Stimulated activated naive CD8-positive, alpha-beta T cell treated with anti-CD3 and anti-CD28 coated beads, Interleukin-15, amount 100 ng/mL, for 72 hours (primary cell): Measurements from ENCODE around the gene LEMD2.
A peak's percentile ranks its signal among the peaks of the same experiment; 100 is the strongest.
"Not testable (repeated sequence)": the region's sequence is repeated elsewhere in the genome, so short reads cannot be mapped to it uniquely, and the experiment has no call there.

Experiments used
- ATAC-seq: fragments of 150-1000 bp; cut with Tn5 transposase; 2 replicates; pipeline ENCODE4 v1.10.0; 2021; ENCODE audit warnings: mild to moderate bottlenecking, moderate library complexity
- DNase-seq, 2 donors: peaks; one replicate each; pipeline ENCODE4 v3.0.0; 2021 to 2022
- H3K27ac Mint-ChIP-seq, 2 donors: one replicate each; pipeline ENCODE4 v1.8.0; 2022; ENCODE audit warnings: mild to moderate bottlenecking in 2 of 2, mixed read lengths in 2 of 2, moderate library complexity in 2 of 2
- H3K27me3 Mint-ChIP-seq: one replicate; pipeline ENCODE4 v1.8.0; 2022; ENCODE audit warnings: mixed read lengths
- H3K4me1 Mint-ChIP-seq: one replicate; pipeline ENCODE4 v1.8.0; 2022; ENCODE audit warnings: mild to moderate bottlenecking, mixed read lengths
- H3K4me3 Mint-ChIP-seq, 2 donors: one replicate each; pipeline ENCODE4 v1.8.0; 2022; ENCODE audit warnings: mild to moderate bottlenecking in 2 of 2, mixed read lengths in 2 of 2, moderate library complexity in 1 of 2
- H3K9me3 Mint-ChIP-seq, 2 donors: one replicate each; pipeline ENCODE4 v1.8.0; 2022; ENCODE audit warnings: mixed read lengths in 2 of 2

The LEMD2 gene

DNA sequence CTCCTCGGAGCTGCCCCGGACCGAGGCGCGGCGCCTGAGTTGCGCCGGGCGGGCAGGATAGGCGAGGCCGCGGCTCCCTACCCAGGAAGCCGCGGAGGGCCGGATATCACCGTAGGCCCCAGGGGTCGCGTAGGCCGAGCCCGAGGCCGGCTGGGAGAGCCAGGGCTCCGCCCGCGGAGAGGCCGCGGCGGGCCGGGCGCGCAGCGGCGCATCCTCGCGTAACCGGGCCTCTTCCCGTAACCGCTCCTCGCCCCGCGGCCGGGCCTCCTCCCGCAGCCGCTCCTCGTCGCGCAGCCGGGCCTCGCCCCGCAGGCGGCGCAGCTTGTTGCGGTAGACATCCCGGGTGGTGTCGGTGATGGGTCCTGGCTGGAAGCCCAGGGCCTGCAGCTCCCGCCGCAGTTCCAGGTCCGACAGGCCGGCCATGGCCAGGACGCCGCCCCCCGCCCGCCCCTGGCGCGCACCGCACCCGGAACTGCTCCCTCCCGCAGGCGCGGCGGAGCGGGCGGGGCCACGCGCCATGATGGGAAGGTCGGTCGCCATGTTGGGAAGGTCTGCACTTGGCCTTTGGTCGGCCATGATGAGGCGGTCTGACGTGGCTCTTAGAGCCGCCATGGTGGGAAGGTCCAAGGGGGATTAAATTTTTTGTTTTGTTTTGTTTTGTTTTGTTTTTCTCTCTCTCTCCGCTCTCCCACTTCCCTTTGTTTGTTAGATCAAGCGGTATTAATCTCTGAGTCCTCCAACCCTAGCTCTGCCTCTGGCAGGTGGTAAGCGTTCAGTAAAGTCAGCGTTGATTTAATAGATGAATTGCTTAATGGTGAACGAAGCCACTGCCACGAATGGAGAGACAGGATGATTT, at the start of gene LEMD2:
Gene LEMD2 (minus strand): TSS at position 437 of the 856 bp plus-strand sequence. CDS start 14 bp downstream, at position 423.
- no peaks in the 10 kb centered on the region for H3K9me3 Mint-ChIP-seq
- peak; percentile 92 to 95 for DNase-seq
- ATAC-seq = peak; percentile 89
- peak within 1 kb of the TSS; percentile 98 to 99 for H3K27ac Mint-ChIP-seq
- H3K4me1 Mint-ChIP-seq = peaks cover 47% of the 10 kb centered on the region
- H3K4me3 Mint-ChIP-seq = peak within 1 kb of the TSS; percentile 88 to 96
- no peaks in the 10 kb centered on the region for H3K27me3 Mint-ChIP-seq

DNA sequence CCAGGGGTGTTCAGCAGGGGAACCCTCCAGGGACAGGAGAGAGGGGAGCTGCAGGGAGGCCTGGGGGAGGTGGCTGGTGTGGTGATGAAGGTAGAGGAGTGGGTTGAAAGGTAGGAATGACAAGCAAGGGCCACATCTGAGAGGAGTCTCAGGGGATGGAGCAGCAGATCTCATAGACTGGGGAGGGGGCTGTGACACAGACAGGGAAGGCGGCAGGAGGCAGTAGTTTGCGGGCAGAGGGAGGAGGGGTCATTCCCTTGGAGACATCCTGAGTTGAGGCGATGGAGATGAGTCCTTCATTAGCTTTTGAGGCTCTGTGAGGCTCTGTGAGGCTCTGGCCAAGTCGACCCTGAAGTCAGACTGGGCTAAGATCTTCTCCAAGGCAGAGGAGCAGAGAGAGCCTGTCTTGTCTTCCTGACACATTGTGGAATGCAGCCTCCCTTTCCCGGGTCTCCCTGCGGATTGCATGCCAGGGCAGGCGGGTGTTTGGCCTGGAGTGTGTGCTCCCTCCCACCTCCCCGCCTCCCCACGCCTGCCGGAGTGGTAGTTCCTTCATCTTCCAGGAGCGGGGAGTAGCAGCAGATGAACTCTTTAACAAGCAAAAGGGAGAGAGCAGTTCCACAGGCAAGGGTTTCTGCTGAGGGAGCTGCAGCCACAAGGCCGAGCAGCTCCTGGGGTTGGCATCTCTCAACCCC, 49.2 kb upstream of the LEMD2 start:
- H3K27me3 Mint-ChIP-seq = peaks cover 12% of the 10 kb centered on the region
- no peak for DNase-seq
- no peak for ATAC-seq
- H3K4me3 Mint-ChIP-seq = no peak overlapping the region
- H3K4me1 Mint-ChIP-seq = peaks cover 21% of the 10 kb centered on the region
- H3K27ac Mint-ChIP-seq = no peak overlapping the region
- peaks cover 7 to 9% of the 10 kb centered on the region in 2 donors for H3K9me3 Mint-ChIP-seq

DNA sequence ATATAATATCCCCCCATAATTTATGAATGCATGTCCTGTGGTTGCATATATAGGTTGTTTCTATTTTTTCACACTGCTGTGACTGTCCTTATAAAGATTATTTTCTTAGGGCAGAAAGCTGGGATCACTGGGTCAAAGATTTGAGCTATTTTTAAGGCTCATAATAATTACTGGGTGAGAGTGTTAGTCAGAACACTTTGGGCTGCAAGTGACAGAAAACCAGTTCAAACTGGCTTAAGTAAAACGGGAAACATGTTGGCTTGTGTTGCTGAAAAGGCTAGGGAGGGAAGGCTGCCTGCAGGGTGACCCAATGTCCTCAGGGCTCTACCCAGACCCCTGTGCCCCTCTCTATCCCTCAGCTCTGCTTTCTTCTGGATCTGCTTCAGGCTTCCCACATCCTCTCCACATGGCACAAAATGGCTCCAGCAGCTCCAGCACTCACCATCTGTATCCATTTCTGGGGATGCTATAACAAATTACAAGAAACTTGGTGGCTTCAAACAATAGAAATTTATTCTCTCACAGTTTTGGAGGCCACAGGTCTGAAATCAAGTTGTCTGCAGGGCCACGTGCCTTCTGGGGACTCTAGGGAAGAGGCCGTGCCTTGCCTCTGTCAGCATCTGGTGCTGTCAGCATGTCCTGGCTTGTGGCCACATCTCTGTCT, 48.0 kb upstream of the LEMD2 start:
- no peak overlapping the region for H3K4me3 Mint-ChIP-seq
- DNase-seq (no peak), ATAC-seq (no peak)
- no peak overlapping the region for H3K27ac Mint-ChIP-seq
- peaks cover 7 to 9% of the 10 kb centered on the region in 2 donors for H3K9me3 Mint-ChIP-seq
- H3K27me3 Mint-ChIP-seq = peaks cover 8% of the 10 kb centered on the region
- H3K4me1 Mint-ChIP-seq = peaks cover 21% of the 10 kb centered on the region

DNA sequence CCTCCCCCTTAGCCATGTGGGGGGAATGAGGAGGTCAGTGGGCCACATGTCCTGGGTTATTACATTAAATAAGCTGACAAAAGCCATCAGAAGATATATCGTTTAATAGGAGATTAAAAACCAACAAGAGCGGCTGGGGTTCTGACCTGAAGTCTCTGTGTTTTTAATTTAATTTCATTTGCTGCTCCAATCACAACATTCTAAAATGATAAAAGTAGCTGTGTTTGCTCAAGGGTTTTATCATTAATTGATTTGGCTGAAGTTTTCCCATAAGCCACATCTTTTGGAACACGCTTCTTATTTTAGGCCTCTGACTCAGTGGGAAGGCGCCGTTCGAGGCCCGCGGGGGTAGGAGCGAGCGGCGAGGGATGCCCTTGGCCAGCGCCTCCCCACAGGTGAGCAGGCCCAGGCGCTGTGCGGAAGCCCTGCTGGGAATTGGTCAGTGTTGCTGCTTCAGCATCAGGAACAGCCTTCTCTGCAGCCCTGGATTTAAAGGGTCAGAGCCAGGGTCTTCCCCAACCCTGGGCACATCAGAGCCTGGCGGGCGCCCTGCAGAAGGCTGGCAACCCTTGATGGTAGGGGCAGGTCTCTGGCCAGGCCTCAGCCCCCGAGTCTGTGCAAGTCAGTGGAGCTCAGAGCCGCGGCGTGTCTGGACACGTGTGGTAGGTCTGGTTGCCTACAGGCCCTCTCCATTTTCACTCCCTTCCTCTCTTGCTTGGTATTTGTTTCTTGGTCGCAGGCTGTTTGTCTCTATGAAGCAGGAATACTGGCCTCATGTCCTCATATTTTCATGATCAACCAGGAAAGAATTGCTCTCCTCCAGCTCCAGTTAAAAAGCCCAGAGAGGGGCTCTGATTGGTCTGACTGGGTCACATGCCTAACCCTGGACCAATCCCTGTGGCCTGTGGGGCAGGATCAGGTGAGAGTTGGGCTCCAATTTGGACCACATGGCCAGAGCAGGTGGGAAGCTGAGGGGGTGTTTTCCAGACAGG, 45.8 kb upstream of the LEMD2 start:
- ATAC-seq = no peak
- H3K4me1 Mint-ChIP-seq = peaks cover 11% of the 10 kb centered on the region
- no peak overlapping the region for H3K27ac Mint-ChIP-seq
- H3K27me3 Mint-ChIP-seq = peaks cover 27% of the 10 kb centered on the region
- no peak for DNase-seq
- H3K4me3 Mint-ChIP-seq = no peak overlapping the region
- peaks cover 7 to 9% of the 10 kb centered on the region in 2 donors for H3K9me3 Mint-ChIP-seq

DNA sequence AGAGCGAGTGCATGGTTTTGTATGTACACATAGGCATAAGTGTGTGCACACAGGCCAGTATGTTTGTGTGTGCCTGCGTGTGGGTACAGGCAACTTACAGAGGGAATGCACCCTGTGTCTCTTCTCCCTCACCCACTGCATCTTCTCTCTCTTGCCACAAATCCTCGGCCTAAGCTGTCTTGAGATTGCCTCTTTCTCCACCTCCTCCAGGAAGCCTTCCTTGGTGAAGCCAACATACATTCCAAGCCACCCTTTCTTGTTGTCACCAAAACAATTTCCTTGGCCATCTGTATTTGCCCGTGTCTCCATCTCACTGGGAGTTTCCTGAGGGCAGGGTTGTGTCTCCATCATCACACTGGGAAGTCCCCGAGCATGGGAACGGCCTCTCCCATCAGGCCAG, 44.7 kb upstream of the LEMD2 start:
- no peak overlapping the region for H3K4me3 Mint-ChIP-seq

DNA sequence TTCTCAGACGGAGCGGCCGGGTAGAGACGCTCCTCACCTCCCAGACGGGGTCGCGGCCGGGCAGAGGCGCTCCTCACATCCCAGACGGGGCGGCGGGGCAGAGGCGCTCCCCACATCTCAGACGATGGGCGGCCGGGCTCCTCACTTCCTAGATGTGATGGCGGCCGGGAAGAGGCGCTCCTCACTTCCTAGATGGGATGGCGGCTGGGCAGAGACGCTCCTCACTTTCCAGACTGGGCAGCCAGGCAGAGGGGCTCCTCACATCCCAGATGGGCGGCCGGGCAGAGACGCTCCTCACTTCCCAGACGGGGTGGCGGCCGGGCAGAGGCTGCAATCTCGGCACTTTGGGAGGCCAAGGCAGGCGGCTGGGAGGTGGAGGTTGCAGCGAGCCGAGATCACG, 43.9 kb upstream of the LEMD2 start:
- not testable (repeated sequence) for H3K4me1 Mint-ChIP-seq, H3K9me3 Mint-ChIP-seq, H3K27ac Mint-ChIP-seq, H3K4me3 Mint-ChIP-seq, DNase-seq, ATAC-seq
- peaks cover 26% of the 10 kb centered on the region for H3K27me3 Mint-ChIP-seq

More for the DNA sequence above, 44.7 kb upstream of the LEMD2 start:
- Mint-ChIP-seq H3K27me3 (peaks cover 28% of the 10 kb centered on the region), H3K27ac (no peak overlapping the region), H3K4me1 (no peaks in the 10 kb centered on the region), H3K9me3 (peaks cover 7 to 9% of the 10 kb centered on the region in 2 donors)
- DNase-seq (no peak), ATAC-seq (no peak)

DNA sequence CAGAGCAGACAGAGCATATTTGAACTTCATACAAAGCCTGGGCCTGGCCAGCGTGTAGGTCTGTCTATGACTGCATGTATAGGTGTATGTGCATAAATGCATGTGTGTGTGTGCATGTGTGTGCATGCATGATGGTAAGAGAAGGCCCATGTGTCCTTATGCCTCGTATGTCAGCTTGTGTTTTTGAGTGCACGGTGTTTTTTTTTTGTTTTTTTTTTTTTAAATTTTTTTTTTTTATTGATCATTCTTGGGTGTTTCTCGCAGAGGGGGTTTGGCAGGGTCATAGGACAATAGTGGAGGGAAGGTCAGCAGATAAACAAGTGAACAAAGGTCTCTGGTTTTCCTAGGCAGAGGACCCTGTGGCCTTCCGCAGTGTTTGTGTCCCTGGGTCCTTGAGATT, 42.8 kb upstream of the LEMD2 start:
- H3K4me1 Mint-ChIP-seq, H3K9me3 Mint-ChIP-seq, DNase-seq, ATAC-seq, H3K27ac Mint-ChIP-seq, H3K4me3 Mint-ChIP-seq: not testable (repeated sequence)
- H3K27me3 Mint-ChIP-seq = peaks cover 21% of the 10 kb centered on the region

DNA sequence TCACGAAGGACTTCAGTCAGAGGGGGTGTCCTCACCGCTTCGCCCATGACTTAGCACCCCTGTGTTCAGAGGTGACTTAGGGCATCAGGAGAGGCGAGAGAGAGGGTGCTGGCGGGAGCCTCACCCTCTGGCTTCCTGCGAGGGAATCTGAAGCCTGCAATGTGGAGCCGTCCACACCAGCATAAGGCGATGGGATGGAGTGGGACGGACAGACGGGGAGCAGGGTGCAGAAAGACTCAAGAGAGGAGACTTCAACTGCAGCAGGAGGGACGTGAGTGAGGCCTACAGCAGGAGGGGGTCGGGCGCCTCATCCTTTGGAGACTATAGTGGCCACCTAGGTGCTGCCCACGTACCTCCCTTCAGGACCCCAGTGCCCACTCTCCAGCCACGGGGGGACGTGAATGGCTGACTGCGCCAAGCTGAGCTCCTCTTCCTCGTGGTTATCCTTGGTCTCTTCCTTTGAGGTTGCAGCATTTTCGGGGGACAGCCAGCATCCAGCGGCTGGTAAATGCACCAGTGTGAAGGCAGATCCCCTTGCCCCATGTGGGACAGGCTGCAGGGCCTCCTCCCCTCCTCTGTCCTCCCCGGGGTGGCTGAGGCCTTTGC, 41.8 kb upstream of the LEMD2 start:
- no peak overlapping the region for H3K27ac Mint-ChIP-seq
- peaks cover 21% of the 10 kb centered on the region for H3K27me3 Mint-ChIP-seq
- no peaks in the 10 kb centered on the region for H3K4me1 Mint-ChIP-seq
- H3K4me3 Mint-ChIP-seq = no peak overlapping the region
- no peak for DNase-seq
- ATAC-seq = no peak
- H3K9me3 Mint-ChIP-seq = no peaks in the 10 kb centered on the region

DNA sequence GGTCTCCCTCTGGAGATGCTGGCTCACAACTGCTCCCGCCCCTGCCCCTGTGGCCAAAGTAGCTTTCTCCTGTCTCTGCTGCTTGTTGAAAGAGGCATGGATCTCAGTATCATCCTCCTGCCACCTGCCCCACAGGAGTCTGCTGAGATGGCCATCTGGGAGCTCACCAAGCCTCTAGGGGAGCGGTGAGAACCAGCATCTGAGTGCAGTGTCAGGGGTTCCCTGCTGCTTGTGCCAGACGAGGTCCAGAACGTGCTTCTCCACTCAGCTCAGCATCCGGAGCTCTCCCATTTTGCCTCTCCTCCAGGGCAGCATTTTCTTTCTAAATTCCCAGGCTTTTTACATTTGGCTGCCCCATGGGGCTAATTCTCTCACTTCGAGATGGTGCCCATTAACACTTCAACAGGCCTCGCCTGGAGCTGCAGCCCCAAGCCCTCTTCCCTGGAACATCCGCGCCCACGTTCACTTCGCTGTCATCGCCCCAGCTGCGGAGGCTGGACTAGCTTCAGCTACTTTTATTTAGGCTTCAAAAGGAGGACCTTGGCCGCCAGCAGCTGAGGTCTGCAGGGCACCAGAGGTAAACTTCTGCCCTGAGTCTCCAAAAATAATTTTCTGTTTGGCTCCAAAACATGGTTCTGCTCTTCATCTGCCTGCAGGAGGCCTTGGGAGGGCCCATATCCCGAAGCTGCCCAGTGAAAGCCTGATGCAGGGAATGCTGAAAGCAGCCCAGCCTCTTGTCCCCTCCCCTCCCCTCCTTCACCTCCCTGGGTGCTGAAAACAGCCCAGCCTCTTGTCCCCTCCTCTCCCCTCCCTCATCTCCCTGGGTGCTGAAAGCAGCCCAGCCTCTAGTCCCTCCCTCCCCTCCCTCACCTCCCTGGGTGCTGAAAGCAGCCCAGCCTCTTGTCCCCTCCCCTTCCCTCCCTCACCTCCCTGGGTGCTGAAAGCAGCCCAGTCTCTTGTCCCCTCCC, 40.1 kb upstream of the LEMD2 start:
- DNase-seq (no peak), ATAC-seq (no peak)
- H3K4me3 Mint-ChIP-seq = no peak overlapping the region
- peaks cover 21% of the 10 kb centered on the region for H3K27me3 Mint-ChIP-seq
- no peak overlapping the region for H3K27ac Mint-ChIP-seq
- no peaks in the 10 kb centered on the region for H3K9me3 Mint-ChIP-seq
- no peaks in the 10 kb centered on the region for H3K4me1 Mint-ChIP-seq

DNA sequence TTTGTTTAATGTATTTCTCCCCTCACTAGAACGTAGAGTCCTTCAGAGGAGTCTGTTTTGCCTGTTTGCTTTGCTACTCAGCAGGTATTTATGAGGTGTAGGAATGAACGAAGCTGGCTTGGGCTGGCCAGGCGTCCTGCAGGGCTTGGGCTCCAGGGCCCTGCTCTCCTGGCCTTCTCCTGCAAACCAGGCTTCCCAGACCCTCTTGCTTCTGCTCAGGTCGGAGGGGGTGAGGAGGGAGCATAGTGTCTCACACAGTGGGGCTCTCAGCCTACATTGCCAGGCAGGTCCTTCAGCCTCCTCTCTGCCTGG, 39.5 kb upstream of the LEMD2 start:
- no peaks in the 10 kb centered on the region for H3K4me1 Mint-ChIP-seq
- ATAC-seq (no peak), DNase-seq (no peak)
- no peaks in the 10 kb centered on the region for H3K9me3 Mint-ChIP-seq
- H3K4me3 Mint-ChIP-seq = no peak overlapping the region
- peaks cover 21% of the 10 kb centered on the region for H3K27me3 Mint-ChIP-seq
- H3K27ac Mint-ChIP-seq = no peak overlapping the region

DNA sequence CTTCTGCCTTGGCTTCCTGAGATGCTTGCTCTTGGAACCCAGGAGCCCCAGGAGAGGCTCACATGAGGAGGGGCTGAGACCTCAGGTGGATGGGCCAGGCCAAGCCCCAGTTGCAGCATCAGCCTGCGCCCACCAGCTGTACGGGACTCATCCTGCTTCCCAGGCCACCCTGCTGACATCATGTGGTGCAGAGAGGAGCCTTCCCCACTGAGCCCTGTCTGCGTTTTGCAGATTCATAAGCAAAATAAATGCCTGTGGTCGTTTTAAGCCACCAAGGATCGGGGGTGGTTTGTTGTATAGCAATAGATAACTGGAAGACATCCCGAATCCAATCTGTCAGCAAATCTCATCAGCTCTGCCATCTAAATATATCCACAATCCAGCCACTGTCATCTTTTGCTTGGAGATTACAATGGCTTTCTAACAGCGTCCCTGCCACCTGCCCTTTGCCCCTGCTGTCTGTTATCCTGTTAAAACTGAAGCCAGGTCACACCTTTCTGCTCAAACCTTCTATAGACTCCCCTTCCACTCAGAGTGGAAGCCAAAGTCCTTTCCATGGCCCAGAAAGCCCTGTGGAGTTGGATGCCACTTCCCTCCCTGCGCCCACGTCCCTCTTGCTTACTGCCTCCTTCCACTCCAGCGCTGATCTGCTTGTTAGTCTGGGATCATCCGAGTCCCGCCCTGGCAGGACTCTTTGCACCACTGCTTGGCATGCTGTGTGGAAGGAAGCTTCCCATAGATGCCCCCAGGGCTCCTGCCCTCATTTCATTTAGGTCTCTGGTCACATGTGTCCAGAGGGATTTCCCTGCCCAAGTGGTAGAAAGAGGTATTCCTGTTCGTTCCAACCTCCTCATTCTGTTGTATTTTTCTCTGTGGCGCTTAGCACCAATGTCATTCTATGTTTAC, 38.9 kb upstream of the LEMD2 start:
- Mint-ChIP-seq H3K27ac (no peak overlapping the region), H3K4me1 (no peaks in the 10 kb centered on the region), H3K4me3 (no peak overlapping the region), H3K27me3 (peaks cover 26% of the 10 kb centered on the region), H3K9me3 (no peaks in the 10 kb centered on the region)
- ATAC-seq (no peak), DNase-seq (no peak)

DNA sequence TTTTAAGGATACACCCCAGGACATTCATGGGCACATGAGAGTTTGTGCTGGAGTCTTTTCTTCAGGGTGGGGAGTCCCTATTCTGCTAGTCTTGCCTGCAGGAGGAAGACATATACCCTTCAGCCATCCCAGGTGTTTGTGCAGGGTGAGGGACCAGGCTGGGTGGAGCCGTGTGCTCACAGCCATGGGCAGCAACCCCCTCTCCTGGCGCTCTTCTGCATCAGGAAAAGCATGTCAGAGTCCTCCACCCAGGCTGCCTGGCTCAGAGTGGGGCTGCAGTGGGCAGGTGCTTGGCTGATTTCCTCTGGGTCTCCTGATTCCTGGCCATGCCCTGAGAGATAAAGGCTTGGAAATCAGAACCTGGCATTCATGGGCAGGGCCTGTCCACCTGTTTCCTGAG, 37.6 kb upstream of the LEMD2 start:
- H3K27ac Mint-ChIP-seq = no peak overlapping the region
- peaks cover 28% of the 10 kb centered on the region for H3K27me3 Mint-ChIP-seq
- no peaks in the 10 kb centered on the region for H3K9me3 Mint-ChIP-seq
- H3K4me3 Mint-ChIP-seq = no peak overlapping the region
- ATAC-seq (no peak), DNase-seq (no peak)
- no peaks in the 10 kb centered on the region for H3K4me1 Mint-ChIP-seq
